OCI-LY1 (cell line): ENCODE results near the gene JOSD1.

Experiments
- H2AFZ ChIP-seq: fragments of 200-600 bp; sonication (generic), shearing (Covaris generic); 2 replicates; pipeline ENCODE4 v1.6.0; 2014; ENCODE audit warnings: antibody characterized with exemption, mild to moderate bottlenecking, low read length
- H3F3A ChIP-seq: fragments of 200-600 bp; sonication (generic), shearing (Covaris generic); 2 replicates; pipeline ENCODE4 v1.6.0; 2014; ENCODE audit warnings: mild to moderate bottlenecking, antibody characterized with exemption, low read length, moderate library complexity; ENCODE audit not compliant: insufficient read depth
- H3K27ac ChIP-seq: fragments of 200-600 bp; sonication (generic); 2 replicates; pipeline ENCODE4 v1.5.1; 2014; ENCODE audit warnings: low read length, mixed run types, mild to moderate bottlenecking, low read depth; ENCODE audit not compliant: poor library complexity, severe bottlenecking
- H3K27me3 ChIP-seq: fragments of 200-600 bp; sonication (generic); 2 replicates; pipeline ENCODE4 v1.6.0; 2014; ENCODE audit warnings: antibody characterized with exemption, mild to moderate bottlenecking, low read length, moderate library complexity; ENCODE audit not compliant: insufficient read depth
- H3K36me3 ChIP-seq: fragments of 200-600 bp; sonication (generic); 2 replicates; pipeline ENCODE4 v1.6.1; 2014; ENCODE audit warnings: mild to moderate bottlenecking, antibody characterized with exemption, low read length, moderate library complexity, mixed read lengths; ENCODE audit not compliant: insufficient read depth
- H3K4me1 ChIP-seq: fragments of 200-600 bp; sonication (generic); 2 replicates; pipeline ENCODE4 v1.5.1; 2014; ENCODE audit warnings: mild to moderate bottlenecking, low read length, moderate library complexity; ENCODE audit not compliant: insufficient read depth, severe bottlenecking
- H3K4me2 ChIP-seq: fragments of 200-600 bp; sonication (generic), shearing (Covaris generic); 2 replicates; pipeline ENCODE4 v1.6.1; 2014; ENCODE audit warnings: low read length
- H3K4me3 ChIP-seq: fragments of 200-600 bp; sonication (generic); 2 replicates; pipeline ENCODE4 v1.5.1; 2014; ENCODE audit warnings: low read length, low read depth, mild to moderate bottlenecking, mixed read lengths; ENCODE audit not compliant: poor library complexity, severe bottlenecking
- H3K79me2 ChIP-seq: fragments of 200-600 bp; shearing (Covaris generic); 2 replicates; pipeline ENCODE4 v1.6.1; 2016; ENCODE audit warnings: mixed run types, low read length, mixed read lengths; ENCODE audit not compliant: insufficient read depth
- H3K9ac ChIP-seq: fragments of 200-600 bp; sonication (generic), shearing (Covaris generic); 2 replicates; pipeline ENCODE4 v1.6.1; 2014; ENCODE audit warnings: mild to moderate bottlenecking, low read length, mixed read lengths
- H3K9me2 ChIP-seq: fragments of 200-600 bp; sonication (generic), shearing (Covaris generic); 2 replicates; pipeline ENCODE4 v1.6.1; 2014; ENCODE audit warnings: low read depth, mild to moderate bottlenecking, low read length, mixed read lengths
- H3K9me3 ChIP-seq: fragments of 200-600 bp; shearing (Covaris generic); 2 replicates; pipeline ENCODE4 v1.6.1; 2014; ENCODE audit warnings: low read length, mixed read lengths
- H4K20me1 ChIP-seq: fragments of 200-600 bp; sonication (generic), shearing (Covaris generic); 2 replicates; pipeline ENCODE4 v1.6.0; 2016; ENCODE audit warnings: mild to moderate bottlenecking, low read length; ENCODE audit not compliant: insufficient read depth
- EZH2 ChIP-seq: fragments of 200-600 bp; sonication (generic), shearing (Covaris generic); IDR thresholded peaks from 2 replicates; pipeline ENCODE4 v1.8.0; 2017; ENCODE audit warnings: borderline replicate concordance, mixed run types, mild to moderate bottlenecking, antibody characterized with exemption, low read length, moderate library complexity, mixed read lengths
- TF ChIP-seq, protein P1 (sequence below): fragments of 200-600 bp; sonication (generic), shearing (Covaris generic); IDR thresholded peaks from 2 replicates; pipeline ENCODE4 v1.5.1; 2017; ENCODE audit warnings: mild to moderate bottlenecking, antibody characterized with exemption, low read length, moderate library complexity, mixed read lengths

The JOSD1 gene

DNA sequence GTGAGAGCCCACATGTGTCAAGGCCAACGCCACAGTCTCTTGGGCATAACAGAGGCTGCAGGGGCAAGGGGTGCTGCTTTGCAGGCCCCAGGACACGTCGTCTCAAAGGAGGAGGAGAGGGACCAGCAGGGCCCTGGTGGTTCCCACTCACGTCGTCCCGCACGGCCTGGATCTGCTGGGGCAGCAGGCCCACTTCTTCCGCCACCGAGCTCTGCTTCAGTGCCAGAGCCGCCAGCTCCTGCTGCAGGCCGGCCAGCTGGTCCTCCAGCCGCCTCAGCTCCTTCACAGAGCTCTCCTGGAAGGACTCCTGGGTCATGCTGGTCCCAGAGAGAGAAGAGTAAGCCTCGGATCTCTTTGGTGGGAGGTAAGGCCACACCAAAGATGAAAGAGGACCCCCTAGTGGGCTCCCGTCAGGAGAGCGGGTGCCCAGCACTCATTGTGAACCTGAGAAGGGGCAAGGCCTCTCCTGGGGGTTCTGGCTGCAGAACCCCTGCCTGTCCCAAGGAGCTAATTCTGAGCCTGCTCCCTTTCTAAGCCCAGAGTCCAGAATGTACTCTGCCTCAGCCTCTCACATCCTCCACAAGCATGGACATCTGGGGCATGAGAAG is 39.5 kb upstream of the JOSD1 start:
- no peaks in the 10 kb centered on the region for H3K79me2 ChIP-seq
- H3K9ac ChIP-seq: no peak overlapping the region

DNA sequence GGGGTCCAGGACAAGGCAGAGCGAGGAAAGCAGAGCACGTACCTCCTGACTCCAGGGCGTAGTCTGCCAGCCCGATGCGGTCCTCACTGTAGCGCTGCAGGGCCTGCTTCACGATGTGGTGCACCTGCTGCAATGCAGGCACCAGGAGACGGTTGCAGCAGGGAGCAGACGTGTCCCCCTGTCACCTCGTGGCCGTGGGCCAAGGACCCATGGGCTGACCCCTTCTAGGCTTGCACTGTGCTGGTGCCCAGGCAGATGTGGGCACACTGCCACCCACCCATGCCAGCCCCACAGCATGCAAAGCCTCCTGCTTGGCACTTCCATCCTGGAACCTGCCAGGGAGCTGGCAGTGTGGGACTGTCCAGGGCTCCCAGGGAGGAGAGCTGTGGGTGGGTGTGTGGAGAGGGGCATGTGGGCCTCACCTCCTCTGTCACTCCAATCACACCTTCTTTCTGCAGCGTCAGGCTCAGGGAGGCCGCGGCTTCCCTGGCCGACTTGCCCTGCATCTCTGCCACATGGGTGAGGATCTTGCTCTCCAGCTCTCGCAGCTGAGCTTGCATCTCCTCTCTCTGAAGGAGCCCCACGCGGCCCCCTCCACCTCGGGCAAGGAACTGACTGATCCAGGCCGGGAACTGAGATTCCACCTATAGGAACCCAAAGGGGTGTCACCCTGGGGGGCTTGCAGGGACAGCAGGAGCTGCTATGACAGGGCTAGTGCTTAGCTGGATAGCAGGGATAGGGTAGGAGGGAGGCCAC is 38.7 kb upstream of the JOSD1 start:
- Histone ChIP-seq H4K20me1 (no peaks in the 10 kb centered on the region), H3K36me3 (peaks cover 98% of the 10 kb centered on the region)

More for the DNA sequence above, 39.5 kb upstream of the JOSD1 start:
- no peaks in the 10 kb centered on the region for H3K27me3 ChIP-seq
- no peak overlapping the region for H2AFZ ChIP-seq
- no peaks in the 10 kb centered on the region for H3K9me2 ChIP-seq
- no peaks in the 10 kb centered on the region for H4K20me1 ChIP-seq
- no peak overlapping the region for H3K4me2 ChIP-seq
- no peak overlapping the region for H3K4me3 ChIP-seq
- no peak overlapping the region for H3K27ac ChIP-seq
- TF ChIP-seq, protein P1, sequence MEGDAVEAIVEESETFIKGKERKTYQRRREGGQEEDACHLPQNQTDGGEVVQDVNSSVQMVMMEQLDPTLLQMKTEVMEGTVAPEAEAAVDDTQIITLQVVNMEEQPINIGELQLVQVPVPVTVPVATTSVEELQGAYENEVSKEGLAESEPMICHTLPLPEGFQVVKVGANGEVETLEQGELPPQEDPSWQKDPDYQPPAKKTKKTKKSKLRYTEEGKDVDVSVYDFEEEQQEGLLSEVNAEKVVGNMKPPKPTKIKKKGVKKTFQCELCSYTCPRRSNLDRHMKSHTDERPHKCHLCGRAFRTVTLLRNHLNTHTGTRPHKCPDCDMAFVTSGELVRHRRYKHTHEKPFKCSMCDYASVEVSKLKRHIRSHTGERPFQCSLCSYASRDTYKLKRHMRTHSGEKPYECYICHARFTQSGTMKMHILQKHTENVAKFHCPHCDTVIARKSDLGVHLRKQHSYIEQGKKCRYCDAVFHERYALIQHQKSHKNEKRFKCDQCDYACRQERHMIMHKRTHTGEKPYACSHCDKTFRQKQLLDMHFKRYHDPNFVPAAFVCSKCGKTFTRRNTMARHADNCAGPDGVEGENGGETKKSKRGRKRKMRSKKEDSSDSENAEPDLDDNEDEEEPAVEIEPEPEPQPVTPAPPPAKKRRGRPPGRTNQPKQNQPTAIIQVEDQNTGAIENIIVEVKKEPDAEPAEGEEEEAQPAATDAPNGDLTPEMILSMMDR: no peak
- no peak for TF ChIP-seq EZH2
- peaks cover 99% of the 10 kb centered on the region for H3K36me3 ChIP-seq
- no peaks in the 10 kb centered on the region for H3F3A ChIP-seq
- H3K9me3 ChIP-seq: no peaks in the 10 kb centered on the region
- H3K4me1 ChIP-seq: no peaks in the 10 kb centered on the region

DNA sequence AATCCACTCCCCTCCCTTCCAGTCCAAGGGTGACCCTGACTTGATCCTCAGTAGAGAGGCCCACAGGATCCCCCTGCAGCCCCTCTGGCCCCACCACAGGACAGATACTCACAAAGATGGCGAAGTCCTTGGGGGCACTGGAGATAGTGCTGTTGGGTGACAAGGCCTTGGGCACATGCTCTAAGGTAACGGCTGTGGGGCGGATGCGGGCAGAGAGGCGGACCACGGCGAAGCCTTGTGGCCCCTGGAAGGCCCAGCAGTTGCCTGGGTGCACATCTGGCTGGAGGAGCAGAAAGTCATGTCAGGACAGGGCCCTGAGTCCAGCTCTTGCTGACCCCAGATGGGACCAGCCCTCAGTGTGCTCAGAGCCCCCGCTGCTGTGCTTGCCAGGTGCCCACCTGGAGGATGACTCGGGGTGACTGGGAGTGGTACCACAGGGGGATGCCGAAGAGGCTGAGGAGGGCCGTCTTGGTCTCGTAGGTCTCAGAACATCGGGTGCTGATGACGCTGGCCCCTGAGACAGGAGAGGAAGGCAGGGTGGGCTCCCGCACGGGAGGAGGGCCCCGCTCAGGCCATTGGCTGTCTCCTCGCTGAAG is 37.8 kb upstream of the JOSD1 start:
- Histone ChIP-seq H3K9me2 (no peaks in the 10 kb centered on the region), H3K36me3 (peaks cover 98% of the 10 kb centered on the region), H3K27ac (no peak overlapping the region), H3F3A (no peaks in the 10 kb centered on the region), H2AFZ (no peak overlapping the region), H3K4me2 (no peak overlapping the region), H3K9ac (no peak overlapping the region), H3K4me3 (no peak overlapping the region), H3K9me3 (no peaks in the 10 kb centered on the region), H3K27me3 (no peaks in the 10 kb centered on the region), H4K20me1 (no peaks in the 10 kb centered on the region), H3K4me1 (no peaks in the 10 kb centered on the region), H3K79me2 (no peaks in the 10 kb centered on the region)
- no peak for TF ChIP-seq EZH2
- TF ChIP-seq, protein P1: no peak

More for the DNA sequence above, 38.7 kb upstream of the JOSD1 start:
- Histone ChIP-seq H3K4me2 (no peak overlapping the region), H3F3A (no peaks in the 10 kb centered on the region), H3K4me3 (no peak overlapping the region), H3K27me3 (no peaks in the 10 kb centered on the region), H3K27ac (no peak overlapping the region), H2AFZ (no peak overlapping the region), H3K9me3 (no peaks in the 10 kb centered on the region), H3K4me1 (no peaks in the 10 kb centered on the region), H3K9me2 (no peaks in the 10 kb centered on the region), H3K79me2 (no peaks in the 10 kb centered on the region), H3K9ac (no peak overlapping the region)
- TF ChIP-seq EZH2: no peak
- TF ChIP-seq, protein P1: no peak
